Liver (tissue), 9 donors: ENCODE results near the gene PCNT. TPM values are rescaled to one million over a fixed set of nuclear protein-coding genes. Genes with fewer than 3 reads are reported as not detected.

ENCODE experiments used
- DNase-seq: peaks from one replicate; pipeline ENCODE4 v3.0.0-alpha.2; 2017; ENCODE audit warnings: low spot score
- H3K27ac ChIP-seq, 2 donors: one replicate each; pipeline ENCODE4 v1.7.0; 2013; ENCODE audit warnings: inconsistent platforms in 2 of 2, low read length in 2 of 2, control low read depth in 1 of 2, low read depth in 1 of 2, mild to moderate bottlenecking in 1 of 2
- H3K27me3 ChIP-seq, 4 donors: one replicate each; pipeline versions ENCODE4 v1.6.1 to v1.7.0; 2013; ENCODE audit warnings: low read length in 3 of 4, inconsistent platforms in 1 of 4, mild to moderate bottlenecking in 1 of 4, moderate library complexity in 1 of 4; ENCODE audit not compliant: control insufficient read depth in 4 of 4, insufficient read depth in 4 of 4
- H3K36me3 ChIP-seq, 4 donors: one replicate each; pipeline versions ENCODE4 v1.6.1 to v1.7.0; 2013; ENCODE audit warnings: low read length in 3 of 4, mild to moderate bottlenecking in 3 of 4, low read depth in 1 of 4, moderate library complexity in 1 of 4; ENCODE audit not compliant: control insufficient read depth in 4 of 4, insufficient read depth in 3 of 4
- H3K4me1 ChIP-seq, 4 donors: one replicate each; pipeline versions ENCODE4 v1.6.1 to v1.7.0; 2013; ENCODE audit warnings: low read length in 3 of 4, mild to moderate bottlenecking in 3 of 4, moderate library complexity in 1 of 4; ENCODE audit not compliant: control insufficient read depth in 4 of 4, insufficient read depth in 4 of 4
- H3K4me3 ChIP-seq, 3 donors: one replicate each; pipeline versions ENCODE4 v1.6.1 to v1.7.0; 2013; ENCODE audit warnings: low read length in 3 of 3, control low read depth in 1 of 3, low read depth in 1 of 3, mild to moderate bottlenecking in 1 of 3
- H3K9ac ChIP-seq, 2 donors: one replicate each; pipeline ENCODE4 v1.7.0; 2013; ENCODE audit warnings: low read length in 2 of 2, mild to moderate bottlenecking in 2 of 2, moderate library complexity in 2 of 2, control low read depth in 1 of 2, low read depth in 1 of 2
- H3K9me3 ChIP-seq, 4 donors: one replicate each; pipeline versions ENCODE4 v1.6.1 to v1.7.0; 2013; ENCODE audit warnings: low read length in 3 of 4; ENCODE audit not compliant: control insufficient read depth in 4 of 4
- ATF3 ChIP-seq: IDR thresholded peaks from 2 replicates; pipeline ENCODE4 v1.6.1; 2016; ENCODE audit warnings: antibody characterized with exemption
- CTCF ChIP-seq: fragments of 150-350 bp; IDR thresholded peaks from 2 replicates; pipeline ENCODE4 v1.5.1; 2017; ENCODE audit warnings: improper control_type of control experiment, low read depth, low read length; ENCODE audit not compliant: missing input control
- EGR1 ChIP-seq, 2 donors: IDR thresholded peaks; 2 replicates each; pipeline ENCODE4 v1.6.1; 2016 to 2018; ENCODE audit warnings: antibody characterized with exemption in 2 of 2, low read depth in 2 of 2
- FOXA1 ChIP-seq: IDR thresholded peaks from 2 replicates; pipeline ENCODE4 v1.6.1; 2016; ENCODE audit warnings: antibody characterized with exemption
- FOXA2 ChIP-seq: IDR thresholded peaks from 2 replicates; pipeline ENCODE4 v1.6.1; 2016; ENCODE audit warnings: antibody characterized with exemption
- GABPA ChIP-seq, 2 donors: IDR thresholded peaks in 1 of 2; conservative IDR thresholded peaks in 1 of 2; 2 replicates each; pipeline ENCODE4 v1.6.1; 2016; ENCODE audit warnings: antibody characterized with exemption in 2 of 2, mild to moderate bottlenecking in 1 of 2, moderate library complexity in 1 of 2
- HNF4A ChIP-seq, 2 donors: conservative IDR thresholded peaks; 2 replicates each; pipeline ENCODE4 v1.6.1; 2016; ENCODE audit warnings: antibody characterized with exemption in 2 of 2, mild to moderate bottlenecking in 2 of 2
- HNF4G ChIP-seq: IDR thresholded peaks from 2 replicates; pipeline ENCODE4 v1.6.1; 2016; ENCODE audit warnings: antibody characterized with exemption
- JUND ChIP-seq, 2 donors: IDR thresholded peaks; 2 replicates each; pipeline ENCODE4 v1.6.1; 2016; ENCODE audit warnings: antibody characterized with exemption in 2 of 2
- MAX ChIP-seq: IDR thresholded peaks from 2 replicates; pipeline ENCODE4 v1.6.1; 2016; ENCODE audit warnings: antibody characterized with exemption
- NR2F2 ChIP-seq: IDR thresholded peaks from 2 replicates; pipeline ENCODE4 v1.6.1; 2016; ENCODE audit warnings: antibody characterized with exemption
- REST ChIP-seq: IDR thresholded peaks from 2 replicates; pipeline ENCODE4 v1.6.1; 2016; ENCODE audit warnings: antibody characterized with exemption, mild to moderate bottlenecking
- RXRA ChIP-seq, 2 donors: IDR thresholded peaks; 2 replicates each; pipeline ENCODE4 v1.6.1; 2017 to 2018; ENCODE audit warnings: antibody characterized with exemption in 2 of 2, mild to moderate bottlenecking in 1 of 2
- SP1 ChIP-seq: IDR thresholded peaks from 2 replicates; pipeline ENCODE4 v1.6.1; 2018; ENCODE audit warnings: antibody characterized with exemption, mild to moderate bottlenecking
- YY1 ChIP-seq: IDR thresholded peaks from 2 replicates; pipeline ENCODE4 v1.6.1; 2016; ENCODE audit warnings: antibody characterized with exemption, mild to moderate bottlenecking
- WGBS: extraction: QIAGEN DNeasy Blood & Tissue Kit; methylation state at CpG from one replicate; pipeline ENCODE4 v1.1.7; 2013; 5-methylcytosine and 5-hydroxymethylcytosine counted together
- polyA plus RNA-seq, 2 donors: library from polyadenylated mRNA; stranded (reverse) in 1 of 2; unstranded in 1 of 2; fragments of 200-250 nt in 1 of 2; fragments of >200 nt in 1 of 2; fragmentation: Nextera tagmentation in 1 of 2; extraction: Ambion mirVana in 1 of 2; gene quantifications; one replicate each; pipeline versions ENCODE4 v1.2.1 to v1.2.3, GENCODE V29; 2013 to 2015
- total RNA-seq, 2 donors: library from RNA; depleted of rRNA; stranded (reverse); fragments of >200 nt; gene quantifications; one replicate each; pipeline ENCODE4 v1.2.3, GENCODE V29; 2014
- donor health status: healthy.
- donor health status: healthy.
- donor health status: healthy.
- donor health status: healthy.
- donor health status: healthy.

PCNT gene
- total and polyA plus RNA-seq, 4 donors = 6.7 to 36.8 (median 15.2) TPM

- peaks cover 11 to 56% (median 27%) of the 10 kb centered on the region in 4 donors for H3K36me3 ChIP-seq
- WGBS = 85% methylated on average over 10 of the region's 10 CpGs
Observed at GRCh38 chr21:46361935-46362334, 38.0 kb downstream of the PCNT start.

GRCh38 chr21:46362946-46363345, 39.0 kb downstream of the PCNT start:
- WGBS = 91% methylated on average over 15 of the region's 15 CpGs

More at GRCh38 chr21:46361935-46362334, 38.0 kb downstream of the PCNT start:
- H3K4me1 ChIP-seq = no peaks in the 10 kb centered on the region
- H3K4me3 ChIP-seq = no peak overlapping the region
- no peak overlapping the region for H3K9ac ChIP-seq
- TF ChIP-seq ATF3 (no peak), MAX (no peak), HNF4G (no peak), FOXA1 (no peak), YY1 (no peak)
- no peak for DNase-seq
- no peak overlapping the region for H3K27ac ChIP-seq
- no peaks in the 10 kb centered on the region for H3K27me3 ChIP-seq
- H3K9me3 ChIP-seq = no peaks in the 10 kb centered on the region

More at GRCh38 chr21:46362946-46363345, 39.0 kb downstream of the PCNT start:
- H3K9me3 ChIP-seq = no peaks in the 10 kb centered on the region
- no peak for DNase-seq
- no peak overlapping the region for H3K27ac ChIP-seq
- H3K9ac ChIP-seq = no peak overlapping the region
- H3K4me3 ChIP-seq = no peak overlapping the region
- TF ChIP-seq MAX = no peak
- TF ChIP-seq EGR1 (IDR thresholded peaks at IDR 0.05; ENCODE audit: low read depth in 2 of 2) = no peak
- TF ChIP-seq NR2F2 = no peak
- TF ChIP-seq HNF4G = no peak
- TF ChIP-seq SP1 = no peak
- no peak for TF ChIP-seq RXRA (IDR thresholded peaks at IDR 0.05)
- no peak for TF ChIP-seq YY1
- no peak for TF ChIP-seq REST
- TF ChIP-seq HNF4A (conservative IDR thresholded peaks at IDR 0.05) = no peak
- TF ChIP-seq FOXA2 = no peak
- TF ChIP-seq GABPA (IDR thresholded peaks at IDR 0.05 in 1 of 2, conservative IDR thresholded peaks at IDR 0.05 in 1 of 2) = no peak
- no peak for TF ChIP-seq JUND (IDR thresholded peaks at IDR 0.05)
- TF ChIP-seq ATF3 = no peak
- no peak for TF ChIP-seq CTCF
- H3K4me1 ChIP-seq = no peaks in the 10 kb centered on the region
- H3K36me3 ChIP-seq = peaks cover 8 to 54% (median 29%) of the 10 kb centered on the region in 4 donors
- H3K27me3 ChIP-seq = no peaks in the 10 kb centered on the region
